Islet precursor cell (in vitro differentiated cells): ENCODE data around the gene ARGLU1.

Source experiments
- DNase-seq: peaks from one replicate; pipeline ENCODE4 v3.0.0-alpha.2; 2018

ARGLU1 gene

DNA sequence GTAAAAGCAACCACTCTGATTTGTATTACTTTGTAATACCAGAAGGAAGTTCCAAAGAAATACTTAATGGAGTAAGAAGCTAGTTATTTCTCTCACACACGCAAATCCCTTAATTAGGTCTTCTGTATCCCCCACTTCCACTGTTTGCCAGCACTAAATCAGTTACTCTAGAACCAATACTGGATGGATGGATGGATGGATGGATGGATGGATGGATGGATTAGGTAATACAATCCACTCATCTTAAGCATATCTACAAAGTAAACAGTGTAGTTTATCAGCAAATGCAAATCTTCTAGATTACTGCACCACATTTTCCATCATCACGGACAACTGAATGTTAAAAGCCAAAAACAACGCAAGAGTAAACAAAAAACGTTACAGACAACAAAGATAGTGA, 27.3 kb downstream of the ARGLU1 start:
- DNase-seq, result no peak

DNA sequence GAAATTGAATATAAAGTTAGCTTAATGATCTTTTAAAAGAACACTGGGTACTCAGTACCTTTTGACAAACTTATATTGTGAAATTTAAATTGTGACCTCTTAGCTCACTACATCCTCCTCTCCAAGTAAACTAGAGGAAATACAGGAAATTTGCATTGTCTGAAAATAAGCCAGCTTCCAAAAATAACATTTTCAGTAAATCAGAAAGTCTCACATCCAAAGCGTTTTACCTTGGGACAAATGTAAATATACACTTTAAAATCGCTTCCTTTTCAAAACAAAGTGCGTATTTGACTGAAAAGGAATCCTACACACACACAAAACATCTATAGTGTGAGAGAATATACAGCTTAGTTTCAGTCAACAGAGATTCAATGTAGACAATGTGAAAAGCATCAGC, 30.4 kb downstream of the ARGLU1 start:
- no peak for DNase-seq

DNA sequence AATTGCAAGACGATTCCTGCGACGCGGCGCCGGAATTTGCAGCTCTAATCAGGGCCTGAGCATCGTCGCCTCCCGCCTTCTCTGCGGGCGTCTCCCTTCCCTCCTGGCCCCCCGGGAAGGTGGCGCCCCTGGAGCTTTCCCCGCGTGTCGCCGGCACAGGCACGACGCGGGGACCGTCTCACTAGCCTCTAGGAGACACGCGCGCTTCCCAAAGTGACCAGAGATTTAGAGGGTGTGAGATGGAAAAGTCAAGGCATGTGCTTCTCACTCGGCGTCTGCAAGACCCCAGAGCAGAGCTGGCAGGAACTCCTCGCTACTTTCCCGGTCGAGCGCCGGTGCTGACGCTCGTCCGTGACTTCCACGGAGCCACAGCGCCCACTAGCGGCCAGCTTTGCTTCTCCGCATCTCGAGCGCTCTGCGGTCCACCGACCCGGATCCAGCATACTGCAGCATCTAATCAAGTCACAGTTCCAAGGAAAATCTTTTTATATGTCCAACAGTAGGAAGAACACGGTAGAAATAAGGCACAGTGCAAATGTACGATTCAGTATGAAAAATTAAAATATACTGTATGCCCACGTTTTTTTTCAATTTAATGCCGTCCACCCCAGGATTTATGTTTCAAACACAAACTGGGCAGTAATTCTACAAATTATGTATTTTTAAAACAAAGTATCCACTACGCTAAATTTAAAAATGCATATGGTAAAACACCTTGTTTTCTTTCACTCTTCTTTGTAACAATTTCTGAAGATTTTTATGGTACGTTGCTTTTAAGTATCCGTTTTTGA, 31.5 kb downstream of the ARGLU1 start:
- peak; percentile 94 for DNase-seq

DNA sequence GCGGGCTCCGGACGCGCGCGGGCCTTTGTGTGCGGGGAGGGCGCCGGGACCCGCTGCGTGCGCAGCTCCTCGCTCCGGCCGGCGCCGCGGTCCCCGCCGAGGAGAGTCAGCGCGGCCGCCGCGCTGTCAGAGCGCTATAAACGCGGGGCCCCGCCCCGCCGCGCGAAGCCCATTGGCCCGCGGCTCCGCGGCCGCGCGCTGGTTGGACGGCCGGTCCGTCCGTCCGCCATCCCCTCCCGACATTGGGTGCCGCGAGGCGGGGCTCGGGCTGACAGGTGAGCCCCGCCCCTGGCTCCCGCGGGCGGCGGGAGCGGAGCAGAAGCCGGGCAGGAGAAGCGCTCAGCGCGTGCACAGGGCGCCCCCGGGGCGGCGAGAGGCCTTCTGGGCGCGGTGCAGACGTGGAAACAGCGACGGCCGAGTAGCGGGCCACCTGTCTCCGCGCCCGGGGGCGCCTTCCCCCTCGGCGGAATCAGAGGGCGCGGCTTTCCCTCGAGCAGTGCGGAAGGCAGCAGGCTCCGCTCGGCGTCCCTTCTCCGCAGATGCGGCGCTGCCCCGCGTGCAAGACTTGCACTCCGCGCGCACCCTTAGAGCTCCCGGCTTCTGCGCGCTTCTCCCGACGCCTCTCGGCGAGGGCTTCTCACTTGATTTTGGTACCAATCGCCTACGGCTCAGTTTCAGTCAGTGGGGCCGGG, 32.2 kb downstream of the ARGLU1 start, which contains the start of gene EFNB2:
Gene EFNB2 (minus strand): TSS at position 111 of the 692 bp plus-strand sequence. CDS start 698 bp downstream, outside the sequence.
- peak; percentile 97 for DNase-seq

DNA sequence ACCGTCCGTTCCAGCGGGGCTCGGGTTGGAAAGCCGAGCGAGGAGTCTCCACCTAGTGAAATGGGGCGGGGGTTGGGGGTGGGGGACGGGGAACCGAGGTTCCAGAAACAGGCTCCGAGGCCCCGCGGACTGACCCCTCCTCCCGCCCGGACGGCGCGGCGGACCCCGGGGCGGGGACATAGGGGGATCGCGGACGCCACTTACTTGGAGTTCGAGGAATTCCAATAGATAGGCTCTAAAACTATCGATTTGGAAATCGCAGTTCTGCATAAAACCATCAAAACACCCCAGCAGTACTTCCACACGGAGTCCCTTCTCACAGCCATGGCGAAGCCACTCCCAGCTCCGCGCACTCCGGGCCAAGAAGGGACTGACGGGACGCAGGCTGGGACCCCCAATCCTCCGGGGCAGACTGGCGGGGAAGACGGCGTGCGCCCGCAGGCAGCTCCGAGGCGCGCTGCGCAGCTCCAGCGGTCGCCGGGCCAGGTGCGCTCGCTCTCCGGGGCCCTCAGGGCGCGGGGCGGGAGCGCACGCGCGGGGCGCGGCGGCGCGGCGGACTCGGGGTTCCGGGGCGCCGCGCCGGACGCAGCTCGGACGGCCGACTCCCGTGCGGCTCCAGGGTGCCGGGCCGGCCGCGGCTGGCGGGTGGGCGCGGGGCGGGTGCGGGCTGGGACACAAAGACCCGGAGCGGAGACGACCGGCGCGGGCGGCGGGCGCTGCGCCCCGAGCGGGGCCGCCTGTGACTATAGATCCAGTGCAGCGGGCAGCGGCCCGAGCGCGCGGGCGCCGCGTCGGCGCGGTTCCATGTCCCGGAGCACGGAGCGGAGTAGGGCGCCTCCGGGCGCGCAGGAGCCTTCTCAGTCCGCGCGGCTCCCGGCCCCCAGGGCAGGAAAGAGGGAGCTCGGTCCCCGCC, 33.0 kb downstream of the ARGLU1 start:
- no peak for DNase-seq

DNA sequence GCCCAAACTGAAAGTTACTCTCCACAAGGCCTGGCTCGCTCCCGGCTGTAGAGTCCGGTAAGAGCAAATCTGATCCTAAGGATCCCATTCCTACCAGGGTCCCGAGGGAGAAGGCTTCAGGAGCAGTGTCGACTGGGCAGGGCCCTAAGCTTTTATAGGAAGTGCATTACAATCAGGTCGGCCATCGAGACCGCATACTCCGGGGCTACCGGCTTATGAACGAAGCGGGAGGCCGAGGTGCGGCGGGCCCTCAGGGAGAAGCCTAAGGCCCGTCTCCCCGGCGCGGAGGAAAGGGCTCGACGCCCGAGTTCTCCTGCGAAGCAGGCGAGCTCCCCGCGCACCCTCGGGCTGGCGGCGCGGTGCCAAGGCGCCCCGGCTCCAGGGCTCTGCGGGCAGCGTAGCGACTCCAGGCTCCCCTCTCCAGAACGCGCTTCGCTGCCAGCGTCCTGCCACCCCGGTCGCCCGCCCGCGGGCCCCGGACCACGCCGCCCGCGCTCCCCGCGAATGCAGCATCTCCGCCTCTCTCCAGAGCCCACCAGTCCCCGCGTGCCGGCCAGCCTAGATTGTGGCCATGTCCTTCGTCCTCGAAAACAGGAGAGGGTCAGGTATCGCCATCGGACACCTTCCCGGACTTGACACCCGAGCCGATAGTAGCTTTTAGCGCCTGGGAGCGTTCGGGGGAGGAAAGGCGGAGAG, 33.8 kb downstream of the ARGLU1 start:
- peak; percentile 66 for DNase-seq

DNA sequence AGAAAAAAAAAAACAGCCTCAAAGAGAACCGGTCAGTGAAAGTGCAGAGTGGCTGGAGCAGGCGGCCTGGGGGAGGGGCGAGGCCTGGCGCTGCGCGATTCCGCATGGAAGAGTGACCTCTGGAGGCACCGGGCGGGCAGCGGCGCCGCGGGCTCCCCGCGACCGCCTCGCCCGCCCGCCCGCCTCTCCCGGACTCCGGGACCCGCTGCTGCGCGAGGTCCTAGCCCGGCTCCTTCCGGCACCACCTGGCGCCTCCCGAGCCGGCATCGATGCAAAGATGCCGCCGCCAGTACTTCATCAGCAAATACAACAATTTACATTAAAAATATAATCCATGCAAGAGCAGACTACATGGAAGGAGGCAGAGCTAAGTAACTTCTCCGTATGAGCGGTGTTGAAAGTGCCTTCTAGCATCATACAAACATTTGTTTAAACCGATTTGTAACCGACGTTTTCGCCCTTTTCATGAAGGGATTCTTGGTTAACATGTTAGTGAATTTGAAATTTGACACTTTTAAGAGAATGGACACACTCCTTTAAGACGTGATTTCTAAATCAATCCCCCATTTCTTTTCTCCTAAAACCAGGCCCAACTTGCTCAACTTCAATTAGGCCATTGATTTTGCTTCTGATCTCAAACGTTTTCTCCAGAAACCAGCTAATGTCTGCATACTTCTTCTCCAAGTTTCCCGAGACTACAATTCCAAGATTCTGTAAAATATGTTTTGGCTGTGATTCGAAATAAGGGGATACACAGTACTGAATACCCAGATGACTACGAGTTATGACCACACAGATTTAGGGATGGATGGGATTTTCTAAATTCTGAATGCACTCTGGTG, 34.6 kb downstream of the ARGLU1 start:
- peak; percentile 92 for DNase-seq

DNA sequence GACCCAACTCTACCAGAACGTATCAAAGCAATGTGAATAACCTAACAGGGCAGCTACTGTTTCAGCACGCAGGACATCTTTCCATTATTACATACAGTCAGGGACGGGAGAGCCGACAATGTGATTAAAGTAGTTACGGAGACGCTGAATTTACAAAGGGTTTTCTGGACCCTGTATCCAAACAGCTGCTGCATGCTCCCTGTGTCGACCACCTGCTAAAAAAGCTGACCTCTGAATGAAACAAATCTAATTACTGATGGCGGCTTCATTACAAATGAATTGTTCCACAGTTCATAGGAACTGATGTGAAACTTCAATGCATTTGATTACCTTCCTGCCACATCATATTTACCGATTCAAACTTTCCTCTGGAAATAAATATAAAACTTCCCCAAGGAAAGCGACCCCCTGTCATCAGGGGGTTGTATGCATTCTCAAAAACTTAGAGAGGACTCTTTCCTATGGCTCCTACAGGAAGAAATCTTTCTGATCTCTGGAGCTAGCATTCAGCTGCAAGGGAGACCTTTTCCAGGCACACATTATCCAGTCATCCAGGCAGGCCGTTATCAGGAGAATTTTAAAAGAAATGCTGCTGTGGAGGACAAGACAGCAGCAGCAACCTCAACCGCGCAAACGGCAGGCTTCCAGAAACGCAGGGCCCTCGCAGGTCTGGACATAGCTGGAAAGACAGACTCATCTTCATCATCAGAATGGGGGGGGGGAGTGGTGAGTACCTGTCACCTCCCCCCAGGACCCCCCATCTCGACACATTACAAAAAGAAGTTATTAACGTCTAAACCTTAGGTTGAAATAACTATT, 35.6 kb downstream of the ARGLU1 start:
- DNase-seq, result peak; percentile 73

DNA sequence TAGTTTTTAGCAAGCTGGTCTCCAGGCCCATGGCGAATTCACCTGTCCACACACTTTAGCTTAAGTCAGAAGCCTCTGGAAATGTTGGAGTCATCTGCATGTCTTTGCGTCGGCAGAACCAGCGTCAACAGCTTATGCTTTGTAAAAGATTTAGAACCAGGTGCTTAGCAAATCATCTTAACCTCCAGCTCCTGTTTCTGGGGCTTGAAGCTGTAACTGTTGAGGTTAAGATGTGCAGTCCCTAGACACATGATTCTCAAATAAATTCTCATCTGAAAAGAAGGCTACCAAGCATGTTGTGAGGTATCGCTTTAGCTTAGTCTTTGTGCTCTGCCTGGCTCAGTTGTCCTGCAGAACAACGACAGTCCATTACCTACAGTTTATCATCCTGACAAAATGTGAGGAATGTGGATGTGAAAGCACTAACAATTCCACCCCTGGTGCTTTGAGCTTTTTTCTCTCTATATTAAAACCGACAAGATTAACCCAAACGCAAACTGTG, 36.9 kb downstream of the ARGLU1 start:
- DNase-seq, result no peak

DNA sequence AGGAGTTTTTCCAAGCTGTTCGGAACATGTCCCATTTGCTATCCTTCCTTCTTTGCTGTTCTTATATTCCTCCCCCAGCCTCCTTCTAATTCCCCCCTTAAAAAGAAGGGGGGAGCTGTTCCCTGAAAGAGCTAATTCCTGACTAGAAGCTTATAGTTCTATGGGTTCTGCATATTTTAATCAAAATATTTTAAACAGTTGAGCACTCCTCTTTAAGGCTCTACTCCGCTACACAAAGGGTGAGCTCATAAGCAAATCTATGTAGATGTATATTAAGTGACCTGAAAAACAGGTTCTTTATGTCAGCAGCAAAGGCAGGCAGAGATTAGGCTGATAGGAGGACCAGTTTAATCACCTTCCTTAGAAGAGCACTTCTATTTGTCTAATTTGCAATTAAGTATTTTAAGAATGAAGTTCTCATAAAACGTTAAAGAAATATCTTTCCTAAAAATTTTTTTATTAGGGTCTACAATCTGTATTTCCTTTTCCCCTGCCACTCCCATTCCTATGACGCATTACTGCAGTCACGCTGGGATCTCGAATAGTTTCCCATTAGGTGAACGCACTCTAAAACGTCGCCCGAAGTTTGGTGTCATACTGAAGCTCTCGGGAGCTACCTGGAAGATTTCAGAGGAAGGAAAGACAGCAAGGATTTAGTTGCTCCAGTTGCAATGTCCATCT, 37.6 kb downstream of the ARGLU1 start:
- no peak for DNase-seq

DNA sequence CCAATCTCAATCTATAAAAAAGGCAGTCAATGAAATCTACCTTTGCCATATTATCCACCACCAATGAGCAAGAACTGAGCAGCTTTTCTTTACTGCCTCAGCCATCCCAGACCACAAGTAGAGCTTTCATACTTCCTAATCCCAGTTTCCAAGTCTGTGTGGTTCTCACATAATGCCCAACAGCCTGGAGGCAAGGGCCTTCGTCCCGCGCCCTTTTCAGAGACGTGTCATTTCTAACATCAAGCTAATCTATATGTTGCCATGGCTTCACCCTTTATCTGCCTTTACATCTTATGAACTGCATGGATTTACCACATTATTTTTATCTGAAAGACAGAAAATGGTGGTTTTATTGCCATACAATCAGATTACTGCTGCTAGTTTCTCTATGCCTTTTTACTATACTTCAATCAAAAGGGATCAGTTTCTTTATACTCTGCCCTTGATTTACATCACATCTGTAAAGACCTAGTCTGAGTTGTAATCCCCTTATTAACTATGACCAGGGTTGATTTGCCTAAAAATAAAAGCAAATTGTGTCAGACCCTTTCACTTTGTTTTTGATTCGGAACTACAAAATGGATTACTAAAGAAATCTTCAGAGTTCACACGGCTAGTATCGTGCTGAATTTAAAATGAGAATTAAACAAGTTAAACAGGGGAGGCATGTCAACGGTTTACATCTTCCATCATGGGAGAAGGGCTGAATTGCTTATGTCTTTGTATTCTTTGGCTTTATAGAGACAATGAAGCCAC, 38.3 kb downstream of the ARGLU1 start:
- no peak for DNase-seq

DNA sequence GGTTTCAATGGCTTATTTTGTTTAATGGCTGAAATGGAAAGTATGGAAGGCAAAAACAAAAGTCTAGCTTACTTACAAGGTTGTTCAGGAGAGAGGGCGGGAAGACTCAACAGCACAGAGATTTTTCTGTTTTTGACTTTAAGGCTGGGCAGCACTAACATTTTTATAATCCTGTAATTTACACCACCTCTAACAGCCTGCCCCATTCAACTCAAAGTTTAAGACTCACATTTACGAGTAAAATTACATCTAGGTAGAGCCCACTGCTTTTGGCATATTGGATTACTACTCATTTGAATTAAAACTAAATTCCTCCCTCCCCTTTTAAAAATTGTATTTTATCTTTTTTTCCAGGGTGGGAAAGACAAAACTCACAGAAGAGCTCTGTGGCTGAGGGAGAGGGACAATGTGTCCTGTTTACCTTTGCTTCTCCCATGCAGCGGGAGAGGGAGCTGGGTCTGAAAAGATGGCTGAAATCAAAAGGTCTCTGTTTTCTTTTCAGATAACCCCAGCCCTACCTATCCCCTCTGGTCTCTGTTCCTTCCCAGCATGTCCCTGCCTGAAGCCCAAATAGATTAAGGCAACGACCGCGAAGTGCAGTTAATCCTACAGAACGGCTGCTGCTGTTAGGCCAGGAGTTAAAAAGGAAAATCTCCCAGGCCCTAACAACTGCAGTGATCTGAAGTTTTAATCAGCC, 39.1 kb downstream of the ARGLU1 start:
- DNase-seq, result peak; percentile 67

DNA sequence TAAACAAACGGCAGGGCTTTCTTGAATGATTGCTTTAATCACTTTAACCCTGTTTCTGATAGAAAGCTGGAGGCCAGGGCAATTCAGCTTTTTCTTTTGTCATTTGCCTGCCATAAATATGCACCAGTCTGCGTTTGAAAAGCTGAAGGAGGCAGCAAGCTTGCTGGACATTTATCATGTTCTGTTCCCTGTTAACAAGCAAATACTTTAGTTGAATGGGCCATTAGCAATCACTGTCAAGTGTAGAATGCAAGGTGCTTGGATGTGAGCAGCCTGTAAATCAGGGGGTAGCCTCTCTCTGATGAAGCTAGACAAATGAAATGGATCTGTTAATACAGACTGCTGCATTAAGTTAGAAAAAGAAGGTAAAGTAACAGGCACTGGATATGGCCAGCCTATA, 40.1 kb downstream of the ARGLU1 start:
- DNase-seq, result no peak

DNA sequence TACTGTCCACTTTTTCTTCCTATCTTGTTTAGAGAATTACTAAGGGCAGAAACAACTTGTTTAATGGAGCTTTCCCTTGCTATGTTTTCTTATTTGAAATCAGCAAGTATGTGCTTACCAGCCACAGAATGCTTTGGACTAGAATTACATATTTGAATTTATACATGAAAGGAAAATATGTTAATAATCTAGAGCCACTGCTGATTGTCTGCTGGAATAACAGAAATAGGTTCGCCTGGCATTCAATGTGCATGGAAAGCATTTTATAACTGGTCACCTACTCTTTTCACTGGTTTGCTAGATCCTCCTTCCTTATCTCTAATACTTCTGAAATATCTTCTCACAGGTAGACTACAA, 40.5 kb downstream of the ARGLU1 start:
- DNase-seq, result no peak

DNA sequence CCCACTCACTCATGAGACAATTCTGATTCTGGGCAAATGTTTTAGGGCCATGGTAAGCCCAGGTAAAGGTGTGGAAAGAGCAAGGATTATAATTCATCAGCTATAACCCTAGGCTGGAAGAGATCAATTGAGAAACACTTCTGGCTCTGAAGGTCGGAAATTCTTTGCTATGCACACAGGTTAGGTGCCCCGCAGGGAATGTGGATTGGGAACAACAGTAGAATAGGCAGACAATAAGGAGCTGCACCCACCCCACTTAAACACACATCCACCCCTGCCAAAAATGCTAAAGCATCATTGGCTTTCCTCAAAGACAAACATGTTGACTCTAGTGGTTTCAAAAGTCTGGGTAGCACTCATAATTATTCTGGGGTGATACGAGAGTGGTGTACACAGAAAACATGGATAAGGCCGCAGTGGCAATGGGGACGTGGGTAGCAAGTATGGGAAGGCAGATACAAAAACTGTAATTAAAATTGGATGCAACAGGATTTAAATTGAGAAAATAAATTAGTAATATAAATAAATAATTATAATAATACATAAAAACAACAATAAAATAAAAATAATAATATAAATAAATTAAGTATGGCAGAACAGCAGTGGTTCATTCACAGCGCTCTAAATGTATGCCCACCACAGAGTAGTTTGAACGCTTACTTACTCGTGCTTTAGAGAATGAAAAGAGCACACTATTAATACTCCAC, 41.0 kb downstream of the ARGLU1 start:
- no peak for DNase-seq

DNA sequence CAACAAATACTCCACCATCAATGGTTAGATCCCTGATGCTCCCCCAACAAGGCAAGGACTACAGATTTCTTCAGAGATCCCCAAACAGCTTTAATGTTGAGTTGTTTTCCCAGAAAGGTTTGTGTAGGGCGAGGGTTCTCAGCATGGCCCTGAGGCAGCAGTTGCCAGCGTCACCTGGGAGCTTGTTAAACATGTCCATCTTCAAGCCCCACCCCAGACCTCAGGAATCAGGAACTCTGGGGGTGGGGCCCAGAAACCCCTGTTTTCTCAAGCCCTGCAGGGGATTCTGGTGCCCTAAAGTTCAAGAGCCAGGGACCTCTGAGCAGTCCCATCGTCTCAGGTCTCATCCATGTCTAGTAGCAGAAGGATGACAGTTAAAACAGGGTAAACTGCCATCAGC, 42.1 kb downstream of the ARGLU1 start:
- DNase-seq, result no peak

DNA sequence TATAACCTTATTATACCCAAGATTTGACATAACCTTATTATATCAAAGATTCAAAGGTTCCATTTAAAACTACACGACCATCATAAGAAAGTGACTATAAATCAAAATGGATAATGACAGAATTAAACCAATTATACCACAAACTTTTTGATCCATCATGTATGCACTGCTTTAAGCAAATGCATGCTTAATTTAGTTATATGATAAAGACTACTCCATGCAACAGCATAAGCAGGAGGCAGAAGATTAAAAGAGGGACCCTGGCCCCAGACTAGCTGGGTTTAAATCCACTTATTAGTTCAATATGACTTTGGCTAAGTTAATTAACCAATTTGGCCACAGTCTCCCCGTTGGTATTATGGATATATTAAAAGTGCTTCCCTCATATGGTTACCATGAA, 43.8 kb downstream of the ARGLU1 start:
- DNase-seq, result no peak

DNA sequence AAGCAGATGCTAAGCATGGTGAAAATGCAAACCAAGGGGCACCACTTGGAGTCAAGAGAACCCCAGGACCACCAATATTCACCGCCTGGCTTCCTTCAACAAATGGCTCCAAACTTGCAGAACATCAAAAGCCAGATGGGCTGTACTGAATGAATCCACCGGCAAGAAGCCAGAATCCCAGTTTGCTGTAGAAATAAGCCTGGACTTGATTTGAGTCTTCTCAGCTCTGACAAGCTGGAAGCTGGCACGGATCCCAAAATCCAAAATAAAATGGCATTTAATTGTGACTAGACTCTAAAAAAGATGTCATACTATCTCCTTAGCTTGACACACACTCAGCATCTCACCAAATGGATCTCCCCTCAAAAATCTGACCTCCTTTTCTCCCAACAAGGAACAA, 44.4 kb downstream of the ARGLU1 start:
- no peak for DNase-seq
